Breast epithelium (tissue), 3 donors: ENCODE results near the gene BCAS3.

Experiments used
- CTCF ChIP-seq, 3 donors: fragments of 450-650 bp; IDR thresholded peaks; one replicate each; pipeline ENCODE4 v1.5.1; 2016 to 2017; ENCODE audit warnings: antibody characterized with exemption in 3 of 3, mild to moderate bottlenecking in 3 of 3, moderate library complexity in 3 of 3
- POLR2A ChIP-seq: fragments of 450-650 bp; IDR thresholded peaks from one replicate; pipeline ENCODE4 v1.6.1; 2016; ENCODE audit warnings: antibody characterized with exemption, mild to moderate bottlenecking, moderate library complexity
- POLR2AphosphoS5 ChIP-seq, 3 donors: sonication (generic); formaldehyde crosslinking; IDR thresholded peaks; one replicate each; pipeline ENCODE4 v1.6.1; 2017; ENCODE audit warnings: antibody characterized with exemption in 3 of 3

DNA sequence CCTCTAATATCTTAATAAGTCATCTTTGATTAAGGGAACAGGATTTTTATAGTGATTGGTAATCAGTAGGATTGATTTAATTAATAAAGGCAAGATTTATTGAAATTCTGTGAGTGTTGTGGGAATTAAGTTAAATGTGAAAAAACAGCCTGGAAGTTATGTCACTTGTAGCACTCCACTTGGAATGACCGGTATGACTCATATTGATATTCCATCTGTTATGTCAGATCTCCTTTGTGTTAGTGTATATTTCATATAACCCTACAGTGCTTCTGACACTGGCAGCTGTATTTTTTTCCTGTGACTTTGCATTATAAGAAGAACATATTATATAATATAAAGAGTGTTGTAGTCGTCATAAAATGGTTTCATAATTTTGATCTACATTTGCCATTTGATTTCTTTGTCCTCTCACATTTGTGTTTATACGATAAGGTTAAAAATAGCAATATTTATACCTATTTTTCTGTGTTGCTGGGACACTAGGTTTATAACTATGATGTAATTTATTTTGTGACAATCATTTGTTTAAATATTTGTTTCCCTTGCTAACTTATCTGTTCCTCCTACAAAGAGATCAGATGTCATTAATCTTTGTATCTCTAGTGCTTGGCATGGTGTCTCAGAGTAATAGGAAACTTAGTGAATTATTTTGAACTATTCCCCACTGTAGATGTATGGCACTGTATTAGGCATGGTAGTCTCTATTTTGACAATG lies 249.0 kb downstream of the BCAS3 start:
- TF ChIP-seq CTCF (IDR thresholded peaks at IDR 0.05) (no peak), POLR2A (no peak), POLR2AphosphoS5 (IDR thresholded peaks at IDR 0.05) (no peak)
